Fibroblast of mammary gland (primary cell): ENCODE data around the gene DNAH8.
"Not testable (repeated sequence)": the region's sequence is repeated elsewhere in the genome, so short reads cannot be mapped to it uniquely, and the experiment has no call there.

Experiments
- DNase-seq: peaks from one replicate; pipeline ENCODE4 v3.0.0-alpha.2; 2010; ENCODE audit warnings: low read depth
- H3K4me3 ChIP-seq: 2 replicates; pipeline ENCODE4 v1.5.1; 2011; ENCODE audit warnings: low read depth, mild to moderate bottlenecking, low read length, moderate library complexity; ENCODE audit not compliant: control insufficient read depth
- CTCF ChIP-seq: conservative IDR thresholded peaks from 2 replicates; pipeline ENCODE4 v1.5.1; 2011; ENCODE audit warnings: low read depth, low read length, inconsistent platforms; ENCODE audit not compliant: control insufficient read depth, insufficient read depth

DNAH8 gene

DNA sequence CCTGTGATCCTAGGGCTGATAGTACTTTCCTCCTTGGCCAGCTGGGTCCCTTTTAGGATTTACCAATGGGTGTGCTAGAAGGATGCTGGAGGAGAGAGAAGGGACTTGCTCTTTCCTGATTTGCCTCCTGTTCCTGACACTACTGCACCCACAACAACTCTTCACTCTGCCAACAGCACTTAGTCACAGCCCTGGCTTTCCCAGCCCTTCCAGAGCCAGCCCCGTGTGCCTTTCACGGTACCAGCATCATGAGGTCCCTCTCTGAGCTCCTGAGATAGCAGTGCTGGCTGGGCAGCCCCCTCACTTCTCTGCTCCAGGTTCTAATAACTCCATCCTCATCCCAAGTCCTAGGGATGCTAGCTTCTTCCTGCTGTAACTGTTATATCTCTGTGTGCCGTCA lies 80.9 kb downstream of the DNAH8 start:
- H3K4me3 ChIP-seq = no peak overlapping the region
- DNase-seq = no peak
- TF ChIP-seq CTCF = no peak

GRCh38 chr6:38796437-38796836 lies 81.3 kb downstream of the DNAH8 start:
- not testable (repeated sequence) for H3K4me3 ChIP-seq, DNase-seq

DNA sequence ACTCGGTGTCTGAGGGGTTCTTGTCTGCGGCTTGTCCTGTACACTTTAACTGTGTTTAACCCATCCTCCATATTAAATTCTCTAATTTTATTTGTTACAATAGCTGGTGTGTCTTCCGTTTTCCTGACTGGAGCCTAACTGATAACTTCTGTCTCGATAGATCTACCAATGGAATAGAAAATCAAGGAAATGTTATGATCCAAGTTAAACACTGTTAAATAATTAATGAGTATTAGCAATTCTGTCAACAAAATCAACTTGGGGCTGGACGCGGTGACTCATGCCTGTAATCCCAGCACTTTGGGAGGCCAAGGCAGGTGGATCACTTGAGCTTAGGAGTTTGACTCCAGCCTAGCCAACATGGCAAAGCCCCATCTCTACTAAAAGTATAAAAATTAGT lies 81.7 kb downstream of the DNAH8 start:
- DNase-seq = no peak
- no peak for TF ChIP-seq CTCF
- no peak overlapping the region for H3K4me3 ChIP-seq

DNA sequence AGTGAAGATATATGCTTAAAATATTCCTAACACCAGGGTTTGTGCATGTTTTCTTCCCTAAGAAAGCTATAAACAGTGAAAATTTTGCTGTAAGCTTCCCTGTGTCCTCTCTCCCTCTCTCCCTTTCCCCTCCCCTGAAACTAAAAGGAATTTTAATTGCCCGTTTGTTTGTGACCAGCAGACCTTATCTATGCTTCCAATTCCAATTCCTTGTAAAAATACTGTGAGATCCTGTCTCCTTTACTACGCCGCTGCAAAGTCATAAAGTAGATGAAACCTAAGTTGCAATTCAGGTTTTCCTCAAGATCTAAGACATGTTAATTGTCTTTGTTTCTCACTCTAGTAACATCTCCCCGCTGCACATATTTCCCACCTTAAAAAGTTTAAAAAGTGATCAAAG lies 82.3 kb downstream of the DNAH8 start:
- no peak overlapping the region for H3K4me3 ChIP-seq
- no peak for DNase-seq
- no peak for TF ChIP-seq CTCF

DNA sequence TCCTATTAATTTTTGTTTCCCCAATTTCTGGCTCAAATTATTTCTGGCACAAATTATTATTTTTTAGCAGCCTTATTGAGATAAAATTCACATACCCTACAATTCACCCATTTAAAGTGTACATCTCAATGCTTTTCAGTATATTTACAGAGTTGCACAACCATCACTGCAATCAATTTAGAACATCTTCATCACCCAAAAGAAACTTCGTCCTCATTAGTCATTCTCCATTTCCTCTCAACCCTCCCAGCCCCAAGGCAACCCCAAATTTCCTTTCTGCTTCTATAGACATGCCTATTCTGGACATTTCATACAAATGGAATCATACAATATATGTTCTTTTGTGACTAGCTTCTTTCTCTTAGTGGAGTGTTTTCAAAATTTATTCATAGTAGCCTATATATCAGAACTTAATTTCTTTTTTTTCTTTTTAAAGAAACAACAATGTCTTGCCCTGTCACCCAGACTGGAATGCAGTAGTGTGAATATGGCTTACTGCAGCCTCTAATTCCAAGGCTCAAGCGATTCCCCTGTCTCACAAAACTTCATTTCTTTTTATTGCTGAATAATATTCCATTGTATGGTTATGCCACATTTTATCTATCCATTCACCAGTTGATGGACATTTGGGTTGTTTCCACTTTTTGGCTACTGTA lies 84.5 kb downstream of the DNAH8 start:
- no peak for TF ChIP-seq CTCF
- DNase-seq = no peak
- H3K4me3 ChIP-seq = no peak overlapping the region

- no peak for DNase-seq
- TF ChIP-seq CTCF = no peak
- no peak overlapping the region for H3K4me3 ChIP-seq
Observed at GRCh38 chr6:38801305-38801704, 86.2 kb downstream of the DNAH8 start.

- no peak for DNase-seq
- TF ChIP-seq CTCF = no peak
- H3K4me3 ChIP-seq = no peak overlapping the region
Observed at GRCh38 chr6:38802497-38802896, 87.4 kb downstream of the DNAH8 start.
